Osteoblast (primary cell): ENCODE measurements around the gene TNIK. TPM values are rescaled to one million over a fixed set of nuclear protein-coding genes. Genes with fewer than 3 reads are reported as not detected.

Source experiments
- DNase-seq: peaks from one replicate; pipeline ENCODE4 v3.0.0; 2011; ENCODE audit warnings: low spot score, mixed read lengths; ENCODE audit not compliant: insufficient read length; ENCODE audit errors: missing footprints
- H2AFZ ChIP-seq: 2 replicates; pipeline ENCODE4 v1.6.0; 2011; ENCODE audit warnings: mild to moderate bottlenecking, low read length
- H3K27ac ChIP-seq: 2 replicates; pipeline ENCODE4 v1.5.1; 2011; ENCODE audit warnings: mild to moderate bottlenecking, low read depth, low read length, moderate library complexity
- H3K27me3 ChIP-seq: 2 replicates; pipeline ENCODE4 v1.6.0; 2012; ENCODE audit warnings: mild to moderate bottlenecking, control low read depth, inconsistent platforms, low read length, moderate library complexity; ENCODE audit not compliant: insufficient read depth
- H3K36me3 ChIP-seq: 2 replicates; pipeline ENCODE4 v1.5.1; 2011; ENCODE audit warnings: mild to moderate bottlenecking, low read length, control low read depth, moderate library complexity; ENCODE audit not compliant: insufficient read depth
- H3K4me1 ChIP-seq: 2 replicates; pipeline ENCODE4 v1.5.1; 2011; ENCODE audit warnings: mild to moderate bottlenecking, low read length, control low read depth, moderate library complexity; ENCODE audit not compliant: insufficient read depth
- H3K4me2 ChIP-seq: 2 replicates; pipeline ENCODE4 v1.6.0; 2011; ENCODE audit warnings: mild to moderate bottlenecking, low read length; ENCODE audit not compliant: insufficient read depth
- H3K4me3 ChIP-seq: fragments of 200-600 bp; sonication (generic); 3 replicates; pipeline ENCODE4 v1.5.1; 2012; ENCODE audit warnings: mild to moderate bottlenecking, low read length, inconsistent platforms; ENCODE audit not compliant: insufficient read depth
- H3K79me2 ChIP-seq: 2 replicates; pipeline ENCODE4 v1.6.0; 2012; ENCODE audit warnings: mild to moderate bottlenecking, low read length, control low read depth, inconsistent platforms; ENCODE audit not compliant: insufficient read depth
- H3K9me3 ChIP-seq: 2 replicates; pipeline ENCODE4 v1.5.1; 2011; ENCODE audit warnings: low read depth, low read length, control low read depth
- H4K20me1 ChIP-seq: 2 replicates; pipeline ENCODE4 v1.6.0; 2012; ENCODE audit warnings: mild to moderate bottlenecking, low read length, control low read depth; ENCODE audit not compliant: insufficient read depth
- total RNA-seq: library from RNA; depleted of rRNA; stranded (reverse); fragments of >200 nt; gene quantifications from 2 replicates; pipeline ENCODE4 v1.2.3, GENCODE V29; 2012
- TF ChIP-seq, protein P1 (sequence below): IDR thresholded peaks from 2 replicates; pipeline ENCODE4 v1.5.1; 2011; ENCODE audit warnings: mild to moderate bottlenecking, low read depth, low read length, moderate library complexity; ENCODE audit errors: extremely low read depth

TNIK gene
- total RNA-seq, 1 donor, result 7.6 TPM

DNA sequence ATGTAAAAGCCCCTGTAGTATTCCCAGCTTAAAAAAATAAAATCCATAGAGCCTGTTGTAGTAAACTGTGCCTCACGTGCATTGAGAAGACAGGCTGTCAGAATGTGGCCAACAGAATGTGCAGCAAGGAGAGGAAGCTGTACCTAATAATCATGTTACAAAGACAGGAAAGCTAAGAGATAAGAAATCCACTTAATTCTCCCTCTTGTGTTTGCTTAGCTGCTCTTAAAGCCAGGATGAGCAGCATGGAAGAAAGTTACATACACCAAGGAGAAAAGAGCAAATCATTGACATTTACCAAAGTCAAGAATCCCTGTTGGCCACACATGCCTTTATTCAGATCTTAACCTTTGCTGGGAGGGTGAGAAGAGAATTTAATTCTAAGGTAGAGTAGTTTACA, 85.9 kb downstream of the TNIK start:
- no peak for DNase-seq
- H3K79me2 ChIP-seq, result no peaks in the 10 kb centered on the region

DNA sequence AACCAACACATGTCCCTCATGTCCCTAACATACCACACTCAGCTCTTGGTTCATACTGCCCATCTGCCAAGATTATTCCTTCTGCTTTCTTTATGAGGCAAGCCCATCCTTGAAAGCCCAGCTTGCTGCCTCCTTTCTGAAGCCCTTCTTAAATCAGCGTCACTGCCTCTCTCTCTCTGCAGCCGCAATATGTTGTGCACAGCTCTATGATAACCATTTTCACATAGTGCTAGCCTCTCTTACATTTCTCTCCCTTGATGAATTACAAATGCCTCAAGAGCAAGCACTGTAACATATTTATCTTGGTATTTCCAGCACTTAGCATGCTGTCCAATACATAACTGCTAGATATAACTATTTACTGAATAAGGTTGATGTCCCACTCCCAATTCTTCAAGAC, 86.5 kb downstream of the TNIK start:
- Histone ChIP-seq H3K27me3 (peaks cover 26% of the 10 kb centered on the region), H3K4me3 (no peak overlapping the region), H3K36me3 (no peaks in the 10 kb centered on the region), H3K27ac (no peak overlapping the region), H2AFZ (no peak overlapping the region), H3K4me2 (no peak overlapping the region), H3K79me2 (no peaks in the 10 kb centered on the region), H4K20me1 (no peaks in the 10 kb centered on the region), H3K9me3 (no peaks in the 10 kb centered on the region), H3K4me1 (peaks cover 13% of the 10 kb centered on the region)
- no peak for DNase-seq
- TF ChIP-seq, protein P1, sequence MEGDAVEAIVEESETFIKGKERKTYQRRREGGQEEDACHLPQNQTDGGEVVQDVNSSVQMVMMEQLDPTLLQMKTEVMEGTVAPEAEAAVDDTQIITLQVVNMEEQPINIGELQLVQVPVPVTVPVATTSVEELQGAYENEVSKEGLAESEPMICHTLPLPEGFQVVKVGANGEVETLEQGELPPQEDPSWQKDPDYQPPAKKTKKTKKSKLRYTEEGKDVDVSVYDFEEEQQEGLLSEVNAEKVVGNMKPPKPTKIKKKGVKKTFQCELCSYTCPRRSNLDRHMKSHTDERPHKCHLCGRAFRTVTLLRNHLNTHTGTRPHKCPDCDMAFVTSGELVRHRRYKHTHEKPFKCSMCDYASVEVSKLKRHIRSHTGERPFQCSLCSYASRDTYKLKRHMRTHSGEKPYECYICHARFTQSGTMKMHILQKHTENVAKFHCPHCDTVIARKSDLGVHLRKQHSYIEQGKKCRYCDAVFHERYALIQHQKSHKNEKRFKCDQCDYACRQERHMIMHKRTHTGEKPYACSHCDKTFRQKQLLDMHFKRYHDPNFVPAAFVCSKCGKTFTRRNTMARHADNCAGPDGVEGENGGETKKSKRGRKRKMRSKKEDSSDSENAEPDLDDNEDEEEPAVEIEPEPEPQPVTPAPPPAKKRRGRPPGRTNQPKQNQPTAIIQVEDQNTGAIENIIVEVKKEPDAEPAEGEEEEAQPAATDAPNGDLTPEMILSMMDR, result no peak

More for the DNA sequence above, 85.9 kb downstream of the TNIK start:
- H3K4me3 ChIP-seq, result no peak overlapping the region
- H2AFZ ChIP-seq, result no peak overlapping the region
- peaks cover 13% of the 10 kb centered on the region for H3K4me1 ChIP-seq
- TF ChIP-seq, protein P1, result no peak
- H4K20me1 ChIP-seq, result no peaks in the 10 kb centered on the region
- peak overlapping the region; percentile 13 for H3K27ac ChIP-seq
- H3K27me3 ChIP-seq, result peaks cover 21% of the 10 kb centered on the region
- H3K36me3 ChIP-seq, result no peaks in the 10 kb centered on the region
- H3K9me3 ChIP-seq, result no peaks in the 10 kb centered on the region
- H3K4me2 ChIP-seq, result peak overlapping the region; percentile 6

DNA sequence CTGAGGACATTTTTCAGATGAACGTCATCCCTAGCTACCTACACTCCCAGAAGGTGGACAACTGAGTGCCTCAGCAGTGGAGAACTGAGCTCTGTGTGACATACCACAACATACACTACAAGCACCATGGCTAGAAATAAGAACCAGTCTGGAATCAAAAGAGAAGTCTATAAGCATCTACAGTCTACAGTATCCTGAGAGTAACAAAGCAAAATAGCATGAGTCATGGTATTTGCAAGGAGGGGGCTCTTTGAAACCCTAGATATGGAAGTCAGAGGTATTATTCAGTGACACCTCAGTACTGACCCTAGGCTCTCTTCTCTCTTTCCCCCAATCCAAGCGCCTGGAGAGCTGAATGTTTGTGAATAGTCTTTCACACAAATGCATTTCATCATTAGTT, 87.5 kb downstream of the TNIK start:
- Histone ChIP-seq H3K9me3 (no peaks in the 10 kb centered on the region), H3K27ac (no peak overlapping the region), H3K79me2 (no peaks in the 10 kb centered on the region), H3K4me3 (no peak overlapping the region), H3K27me3 (peaks cover 35% of the 10 kb centered on the region), H3K4me1 (peaks cover 13% of the 10 kb centered on the region), H2AFZ (no peak overlapping the region), H3K36me3 (no peaks in the 10 kb centered on the region), H3K4me2 (no peak overlapping the region), H4K20me1 (no peaks in the 10 kb centered on the region)
- TF ChIP-seq, protein P1, result no peak
- peak; percentile 56 for DNase-seq

DNA sequence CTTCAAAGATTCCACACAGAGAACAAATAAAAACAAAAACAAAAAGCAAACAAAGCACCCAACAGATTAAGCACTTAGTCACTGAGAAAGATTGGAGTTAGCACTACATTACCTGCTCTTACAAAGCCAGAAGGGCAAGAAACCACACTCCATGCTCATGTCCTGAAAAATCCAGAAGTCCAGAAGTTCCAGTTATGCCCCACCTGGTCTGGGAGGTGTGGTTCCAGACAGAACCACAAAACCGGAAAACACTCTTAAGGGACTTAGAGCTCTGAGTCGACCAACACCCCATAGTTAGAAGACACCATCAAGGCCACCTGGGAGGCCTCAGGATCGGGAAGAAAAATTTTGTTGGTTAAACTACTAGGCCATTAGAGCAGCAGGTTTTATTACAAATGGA, 88.9 kb downstream of the TNIK start:
- peaks cover 36% of the 10 kb centered on the region for H3K27me3 ChIP-seq
- TF ChIP-seq, protein P1, result no peak
- no peak for DNase-seq
- no peak overlapping the region for H2AFZ ChIP-seq
- H3K36me3 ChIP-seq, result no peaks in the 10 kb centered on the region
- no peaks in the 10 kb centered on the region for H4K20me1 ChIP-seq
- H3K4me1 ChIP-seq, result peaks cover 13% of the 10 kb centered on the region
- H3K4me2 ChIP-seq, result no peak overlapping the region
- no peak overlapping the region for H3K4me3 ChIP-seq
- H3K27ac ChIP-seq, result no peak overlapping the region
- H3K9me3 ChIP-seq, result no peaks in the 10 kb centered on the region
- no peaks in the 10 kb centered on the region for H3K79me2 ChIP-seq
